T-helper 2 cell treated with Interferon-gamma antibody and Interleukin-4, amounts not matched to agents 100 ng/mL and 5 ng/mL, for 36 hours (primary cell): ENCODE measurements around the gene FARSA. TPM values are rescaled to one million over a fixed set of nuclear protein-coding genes. Genes with fewer than 3 reads are reported as not detected.
"Not testable (repeated sequence)": the region's sequence is repeated elsewhere in the genome, so short reads cannot be mapped to it uniquely, and the experiment has no call there.

Source experiments
- intact Hi-C: fragments of 100-400 bp; cut with micrococcal nuclease; formaldehyde crosslinking; loops from one replicate; pipeline ENCODE4 v1.15.1; 2023
- total RNA-seq: library from RNA; stranded (reverse); gene quantifications from 2 replicates; pipeline ENCODE4 v1.2.3, GENCODE V29; 2022

Gene FARSA
- total RNA-seq, 1 donor from 2014 or later, result 100 TPM

DNA sequence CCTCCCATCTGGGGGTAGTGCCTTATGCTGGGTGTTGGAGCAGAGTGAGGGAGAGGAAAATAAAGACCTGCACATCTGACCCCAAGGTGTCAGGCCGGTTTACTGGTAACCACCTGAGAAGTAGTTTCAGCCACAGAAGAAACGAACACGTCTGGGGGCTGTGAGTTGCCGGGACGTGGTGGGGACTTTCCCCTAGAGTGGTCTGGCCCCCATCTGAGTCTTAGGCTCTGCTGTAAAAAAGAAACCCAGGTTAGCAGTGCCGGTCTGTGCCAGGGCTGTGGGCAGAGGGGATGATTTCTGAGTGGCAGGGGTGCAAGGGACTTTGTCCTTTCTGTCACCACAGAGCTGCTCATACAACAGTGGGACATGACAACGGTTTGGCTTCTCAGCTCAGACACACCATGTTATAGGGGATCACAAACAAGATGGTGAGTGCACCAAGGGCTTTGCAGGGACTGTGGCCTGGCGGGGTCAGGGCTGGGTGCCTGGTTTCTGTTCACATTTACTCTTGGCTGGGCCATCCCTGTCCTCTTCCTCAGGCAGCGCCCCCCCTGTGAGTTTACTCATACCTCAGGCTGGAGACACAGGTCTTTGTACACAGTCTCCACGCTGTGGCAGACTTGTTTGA, 33.5 kb downstream of the FARSA start:
- intact Hi-C loops, result no loop called here

DNA sequence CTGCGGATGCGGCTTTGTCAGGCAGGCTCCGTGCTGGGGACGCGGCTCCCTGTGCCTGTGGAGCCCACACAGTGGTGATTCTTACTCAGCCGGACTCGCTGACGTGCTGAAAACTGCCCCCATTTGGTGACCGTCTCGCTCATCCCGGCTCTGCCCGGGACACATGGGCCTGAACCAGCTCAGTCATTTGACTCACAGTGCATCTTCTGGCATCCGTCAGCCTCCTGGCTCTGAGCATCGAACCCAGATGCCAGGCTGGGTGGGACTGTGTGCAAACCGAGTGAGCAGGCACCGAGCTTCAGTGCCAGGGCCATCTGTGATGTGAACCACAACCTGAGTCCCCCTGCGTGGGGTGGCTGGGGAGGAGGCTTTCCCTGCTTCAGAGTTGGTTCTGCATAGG, 37.1 kb downstream of the FARSA start:
- intact Hi-C loops, result no loop called here

DNA sequence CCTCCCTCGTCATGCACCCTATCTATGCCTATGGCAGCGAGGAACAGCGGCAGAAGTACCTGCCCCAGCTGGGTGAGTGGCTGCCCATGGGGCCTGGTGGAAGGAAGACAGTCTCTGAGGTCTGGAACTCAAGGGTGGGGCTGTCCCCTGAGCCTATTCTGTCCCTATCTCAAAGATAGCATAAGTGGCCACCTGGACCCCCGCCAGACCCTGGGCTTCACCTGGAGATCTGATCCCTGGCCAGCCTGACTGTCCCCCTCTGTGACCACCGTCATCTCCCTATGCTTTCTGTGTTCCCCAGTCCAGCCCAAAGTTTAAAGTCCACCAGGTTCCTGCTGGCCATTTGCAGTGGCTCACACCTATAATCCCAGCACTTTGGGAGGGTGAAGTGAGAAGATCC, 39.9 kb downstream of the FARSA start:
- intact Hi-C loops, result no loop called here

DNA sequence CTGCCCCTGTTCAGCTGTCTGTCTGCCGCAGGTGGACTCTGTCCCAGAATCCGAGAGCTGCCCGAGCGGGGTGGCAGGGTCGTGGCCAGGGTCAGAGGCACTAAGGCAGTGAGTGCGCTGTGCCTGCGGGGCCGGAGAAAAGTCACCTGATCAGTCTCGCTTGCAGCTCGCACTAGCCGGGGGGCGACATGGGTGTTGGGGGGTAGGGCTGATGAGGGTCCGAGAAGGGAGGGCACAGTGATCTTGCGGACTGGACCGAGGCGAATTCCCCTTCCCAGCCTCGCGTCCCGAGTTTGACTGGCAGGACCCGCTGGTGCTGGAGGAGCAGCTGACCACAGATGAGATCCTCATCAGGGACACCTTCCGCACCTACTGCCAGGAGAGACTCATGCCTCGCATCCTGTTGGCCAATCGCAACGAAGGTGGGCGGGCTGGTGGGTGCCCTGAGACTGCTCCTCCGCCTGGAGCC, 41.9 kb downstream of the FARSA start:
- intact Hi-C loops, result loop anchor here (1.0 kb wide), 2 partner anchors 28 to 47 kb away; partner anchors contain the start of genes CALR and SYCE2

DNA sequence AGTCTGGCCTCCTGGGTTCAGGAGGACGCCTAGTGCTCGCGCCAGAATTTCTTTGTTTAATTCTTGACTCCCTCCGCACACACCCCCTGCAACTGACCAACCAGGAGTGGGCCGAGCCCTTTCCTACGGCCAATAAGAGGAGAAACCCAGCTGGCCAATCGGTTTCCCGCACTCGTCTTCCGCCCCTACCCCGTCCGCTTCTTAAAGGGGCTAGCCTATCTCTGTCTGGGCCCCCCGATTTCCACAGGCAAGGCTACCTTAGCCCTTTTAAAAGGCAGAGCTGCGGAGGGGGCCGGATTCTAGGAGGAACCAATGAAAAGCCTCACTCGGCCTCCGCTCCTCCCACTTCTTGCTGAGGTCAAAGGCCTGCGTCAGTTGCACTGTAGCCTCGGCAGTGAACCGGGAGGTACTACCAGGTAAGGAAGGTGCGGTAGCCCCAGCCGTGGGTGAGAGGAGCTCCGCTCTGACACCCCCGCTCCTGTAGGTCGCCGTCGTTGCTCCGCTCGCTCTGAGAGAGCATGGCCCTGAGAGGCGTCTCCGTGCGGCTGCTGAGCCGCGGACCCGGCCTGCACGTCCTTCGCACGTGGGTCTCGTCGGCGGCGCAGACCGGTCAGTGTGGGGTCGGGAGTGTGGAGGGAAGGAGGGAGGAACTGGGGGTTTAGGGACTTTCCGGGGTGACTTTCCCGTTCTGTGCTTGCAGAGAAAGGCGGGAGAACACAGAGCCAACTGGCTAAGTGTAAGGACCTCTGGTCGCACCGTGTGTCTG, 42.5 kb downstream of the FARSA start, which contains the start of gene GCDH:
TSS of gene GCDH (plus strand) at position 374 of the 766 bp plus-strand sequence. CDS start at position 519, 145 bp downstream.
- intact Hi-C loops, result loop anchor here (1.0 kb wide), 2 partner anchors 28 to 47 kb away; partner anchors contain the start of genes CALR and SYCE2

DNA sequence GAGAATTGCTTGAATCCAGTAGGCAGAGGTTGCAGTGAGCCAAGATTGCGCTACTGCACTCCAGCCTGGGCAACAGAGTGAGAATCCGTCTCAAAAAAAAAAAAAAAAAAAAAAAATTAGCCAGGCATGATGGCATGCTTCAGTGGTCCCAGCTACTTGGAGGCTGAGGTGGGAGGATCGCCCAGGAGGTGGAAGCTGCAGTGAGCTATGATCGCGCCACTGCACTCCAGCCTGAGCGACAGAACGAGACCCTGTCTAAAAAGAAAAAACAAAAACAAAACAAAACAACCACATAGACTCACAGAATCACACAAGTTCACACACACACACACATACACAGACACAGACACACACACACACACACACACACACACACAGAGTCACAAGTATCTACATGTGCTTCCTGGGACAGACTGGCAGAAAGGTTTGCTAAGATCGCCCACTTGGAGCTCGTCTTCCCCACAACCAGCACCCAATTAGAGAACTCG, 43.2 kb downstream of the FARSA start:
- intact Hi-C loops, result not testable (repeated sequence)

DNA sequence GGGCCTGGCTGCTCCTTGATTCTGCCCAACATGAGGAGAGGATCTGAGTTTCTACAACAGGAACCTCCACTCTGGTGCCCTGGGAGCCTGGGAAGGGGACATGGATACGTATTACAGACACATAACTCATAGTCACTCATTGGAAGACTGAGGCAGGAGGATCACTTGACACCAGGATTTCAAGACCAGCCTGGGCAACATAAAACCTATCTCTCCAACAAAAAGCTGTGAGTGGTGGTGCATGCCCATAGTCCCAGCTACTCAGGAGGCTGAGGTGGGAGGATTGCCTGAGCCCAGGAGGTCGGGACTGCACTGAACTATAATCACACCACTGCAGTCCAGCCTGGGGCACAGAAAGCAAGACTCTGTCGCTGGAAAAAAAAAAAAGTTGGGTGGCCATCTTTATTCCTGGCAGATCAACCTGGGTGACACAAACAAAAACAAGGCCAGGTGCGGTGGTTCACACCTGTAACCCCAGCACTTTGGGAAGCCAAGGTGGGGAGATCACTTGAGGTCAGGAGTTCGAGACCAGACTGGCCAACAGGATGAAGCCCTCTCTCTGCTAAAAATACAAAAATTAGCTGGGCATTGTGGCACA, 45.4 kb downstream of the FARSA start:
- intact Hi-C loops, result no loop called here

DNA sequence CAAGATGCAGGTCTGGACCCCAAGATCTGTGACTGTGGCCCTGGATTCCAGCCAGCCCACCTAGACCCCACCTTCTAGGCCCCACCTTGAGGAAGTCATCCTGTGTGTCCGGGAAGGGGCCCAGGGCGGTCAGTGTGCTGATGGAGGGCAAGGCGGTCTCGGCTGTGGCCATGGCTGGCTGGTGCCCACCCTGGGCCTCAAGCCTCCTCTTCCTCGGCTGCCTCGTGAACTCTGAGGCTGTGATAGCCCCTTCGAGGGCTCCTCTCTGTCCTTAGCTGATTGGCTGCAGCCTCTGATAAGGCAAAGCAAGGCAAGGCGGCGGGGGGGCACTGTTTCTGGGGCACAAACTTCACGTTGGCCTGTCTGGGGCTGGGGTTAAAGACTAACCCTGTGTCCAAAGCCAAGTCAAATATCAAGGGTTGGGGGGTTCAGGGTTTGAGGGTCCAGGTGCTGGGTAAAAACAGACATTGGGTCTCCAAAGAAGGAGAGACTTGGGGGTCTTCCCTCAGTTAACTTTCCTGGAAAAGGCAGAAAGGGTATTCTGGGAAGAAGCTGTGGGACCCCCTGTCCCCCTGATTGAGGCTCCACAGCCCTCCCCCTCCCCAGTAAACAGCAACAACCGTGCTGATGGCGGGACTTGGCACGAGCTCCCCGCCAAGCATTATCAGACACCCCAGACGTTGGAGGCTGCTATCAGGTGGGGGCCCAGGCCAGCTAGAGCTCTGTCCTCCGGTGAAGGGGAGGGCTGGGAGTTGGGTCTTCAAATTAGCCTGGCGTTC, 46.4 kb downstream of the FARSA start, which contains the start of gene KLF1:
TSS of gene KLF1 (minus strand) at position 233 of the 779 bp plus-strand sequence. CDS start at position 172, 61 bp downstream.
- intact Hi-C loops, result no loop called here

DNA sequence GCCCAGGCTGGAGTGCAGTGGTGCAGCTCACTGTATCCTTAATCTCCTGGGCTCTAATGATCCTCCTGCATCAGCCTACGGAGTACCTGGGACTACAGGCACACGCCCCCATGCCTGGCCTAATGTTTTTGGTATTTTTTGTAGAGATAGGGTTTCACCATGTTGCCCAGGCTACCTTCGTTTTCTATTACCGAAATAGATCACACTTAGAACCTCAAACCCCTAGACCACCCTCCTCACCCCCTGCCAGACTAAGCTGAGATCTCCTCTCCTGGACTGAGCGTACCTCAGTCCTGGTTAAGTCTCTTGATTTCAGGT, 46.9 kb downstream of the FARSA start:
- intact Hi-C loops, result no loop called here

DNA sequence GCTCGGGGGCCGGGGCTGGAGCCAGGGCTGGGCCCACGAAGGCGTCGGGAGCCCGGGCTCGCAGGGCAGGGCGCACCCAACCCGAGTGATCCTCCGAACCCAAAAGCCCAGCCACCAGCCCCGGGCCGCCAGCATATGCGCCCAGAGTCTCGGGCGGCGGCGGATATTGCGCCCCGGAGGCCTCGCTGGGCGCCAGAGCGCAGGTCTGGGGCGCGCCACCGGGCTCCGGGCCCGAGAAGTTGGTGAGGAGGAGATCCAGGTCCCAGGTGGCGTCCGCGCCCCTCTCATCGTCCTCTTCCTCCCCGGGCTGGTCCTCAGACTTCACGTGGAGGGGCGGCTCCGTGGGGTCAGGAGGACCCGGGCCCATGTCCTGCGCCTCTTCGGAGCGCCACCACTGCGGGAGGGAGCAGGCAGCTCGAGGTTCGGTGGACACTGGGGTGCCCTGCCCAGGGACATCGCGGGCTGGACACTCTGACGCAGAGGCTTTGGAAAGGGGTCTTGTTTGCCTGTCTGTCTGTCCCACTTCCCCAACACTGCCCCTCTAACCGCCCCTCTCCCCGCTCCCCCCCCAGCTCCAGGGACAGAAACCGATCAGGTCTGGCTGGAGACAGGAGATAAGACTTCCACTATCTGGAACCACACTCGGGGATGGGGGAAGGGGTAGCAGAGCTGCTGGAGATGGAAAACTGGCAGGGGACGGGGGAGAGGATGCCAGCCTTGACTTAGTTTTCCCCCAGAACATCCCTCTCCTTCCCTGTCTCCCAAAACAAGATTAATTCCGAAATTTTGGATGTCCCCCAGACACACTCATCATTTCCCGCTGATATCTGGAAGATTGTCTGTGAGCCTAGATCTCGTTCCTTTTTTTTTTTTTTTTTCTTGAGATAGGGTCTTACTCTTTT, 47.5 kb downstream of the FARSA start:
- intact Hi-C loops, result loop anchor here (1.0 kb wide), 1 partner anchor 79 kb away; no protein-coding TSS in a partner anchor

DNA sequence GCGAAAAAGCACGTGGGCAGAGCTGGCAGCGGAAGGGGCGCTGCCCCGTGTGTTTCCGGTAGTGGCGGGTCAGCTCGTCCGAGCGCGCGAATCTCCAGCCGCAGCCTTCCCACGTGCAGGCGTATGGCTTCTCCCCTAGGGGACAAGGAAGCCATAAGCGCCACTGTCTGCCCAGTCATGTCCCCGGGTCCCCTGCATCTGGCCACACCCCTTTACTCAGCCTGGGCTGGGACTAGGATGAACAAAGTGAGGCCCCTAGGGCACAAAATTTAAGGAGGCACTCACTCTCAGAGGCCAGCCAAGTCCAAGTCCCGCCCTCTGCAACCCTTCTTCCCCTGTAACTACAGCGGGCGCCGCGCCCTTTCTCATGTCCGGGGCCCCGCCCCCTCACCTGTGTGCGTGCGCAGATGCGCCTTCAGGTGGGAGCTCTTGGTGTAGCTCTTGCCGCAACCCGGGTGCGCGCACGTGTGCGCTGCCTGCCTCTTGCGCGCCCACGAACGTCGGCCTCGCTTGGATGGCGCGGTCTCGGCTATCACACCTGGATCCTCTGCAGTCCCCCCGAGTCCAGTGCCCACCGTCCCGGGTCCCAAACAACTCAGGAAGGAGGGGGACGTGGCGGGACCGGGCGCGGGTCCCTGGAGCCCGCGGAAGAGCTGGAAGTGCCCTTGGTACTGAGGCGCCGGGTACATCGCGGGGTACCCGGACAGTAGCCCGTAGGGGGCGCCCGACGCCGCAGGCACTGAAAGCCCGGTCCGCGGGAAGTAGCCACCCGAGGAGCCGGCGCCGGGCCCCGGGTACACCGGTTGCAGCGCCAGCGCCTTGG, 48.4 kb downstream of the FARSA start:
- intact Hi-C loops, result loop anchor here (1.0 to 5.0 kb wide), 2 partner anchors 32 to 80 kb away; partner anchors contain the start of gene SYCE2

DNA sequence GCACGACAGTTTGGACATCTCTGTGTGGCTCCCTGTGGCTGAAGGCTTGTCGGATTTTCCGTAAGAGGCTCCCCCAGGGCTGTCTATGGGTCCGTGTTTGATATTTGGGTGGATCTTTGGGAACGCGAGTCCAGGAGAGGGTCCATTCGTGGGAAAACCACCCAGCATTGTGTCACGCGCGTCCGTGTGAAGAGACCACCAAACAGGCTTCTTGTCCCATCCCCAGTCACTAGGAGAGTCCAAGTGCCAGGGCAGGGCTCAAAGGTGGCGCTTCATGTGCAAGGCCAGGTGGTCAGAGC, 48.9 kb downstream of the FARSA start:
- intact Hi-C loops, result loop anchor here (5.0 kb wide), 1 partner anchor 33 kb away; the partner anchor contains the start of gene SYCE2

DNA sequence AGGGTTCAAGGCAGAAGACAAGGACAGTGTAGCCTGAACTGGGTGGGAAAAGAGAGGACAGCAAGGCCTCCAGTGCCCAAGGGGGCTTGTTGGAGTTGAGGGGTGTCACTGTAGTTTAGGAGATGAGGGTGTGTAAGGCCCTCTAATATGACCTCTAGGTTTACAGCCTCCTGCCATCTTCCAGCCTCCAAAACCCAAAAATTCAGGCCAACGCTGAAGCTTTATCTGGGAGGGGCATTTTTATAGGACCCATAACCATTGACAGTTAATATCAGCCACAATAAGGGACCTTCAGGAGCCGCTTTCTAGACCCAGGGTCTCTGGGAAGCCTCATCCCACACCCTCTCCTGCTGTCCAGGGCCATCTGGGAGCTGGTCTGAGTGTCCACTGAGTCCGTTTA, 49.3 kb downstream of the FARSA start:
- intact Hi-C loops, result loop anchor here (5.0 kb wide), 1 partner anchor 33 kb away; the partner anchor contains the start of gene SYCE2

DNA sequence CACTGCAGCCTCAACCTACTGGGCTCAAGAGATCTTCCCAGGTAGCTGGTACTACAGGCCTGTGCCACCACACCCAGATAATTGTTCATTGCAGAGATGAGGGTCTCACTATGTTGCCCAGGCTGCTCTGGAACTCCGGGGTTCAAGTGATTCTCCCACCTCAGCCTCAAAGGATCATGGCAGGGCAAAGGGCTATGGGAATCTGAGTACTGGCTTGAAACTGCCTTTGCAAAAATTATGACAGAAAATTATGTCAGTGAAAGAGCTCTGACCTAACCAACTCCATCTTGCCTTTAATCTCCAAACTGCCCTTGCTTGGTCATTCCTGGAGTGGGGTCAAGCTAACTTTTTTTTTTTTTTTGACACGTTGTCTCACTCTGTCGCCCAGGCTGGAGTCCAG, 50.9 kb downstream of the FARSA start:
- intact Hi-C loops, result loop anchor here (5.0 kb wide), 1 partner anchor 35 kb away; the partner anchor contains the start of gene SYCE2

DNA sequence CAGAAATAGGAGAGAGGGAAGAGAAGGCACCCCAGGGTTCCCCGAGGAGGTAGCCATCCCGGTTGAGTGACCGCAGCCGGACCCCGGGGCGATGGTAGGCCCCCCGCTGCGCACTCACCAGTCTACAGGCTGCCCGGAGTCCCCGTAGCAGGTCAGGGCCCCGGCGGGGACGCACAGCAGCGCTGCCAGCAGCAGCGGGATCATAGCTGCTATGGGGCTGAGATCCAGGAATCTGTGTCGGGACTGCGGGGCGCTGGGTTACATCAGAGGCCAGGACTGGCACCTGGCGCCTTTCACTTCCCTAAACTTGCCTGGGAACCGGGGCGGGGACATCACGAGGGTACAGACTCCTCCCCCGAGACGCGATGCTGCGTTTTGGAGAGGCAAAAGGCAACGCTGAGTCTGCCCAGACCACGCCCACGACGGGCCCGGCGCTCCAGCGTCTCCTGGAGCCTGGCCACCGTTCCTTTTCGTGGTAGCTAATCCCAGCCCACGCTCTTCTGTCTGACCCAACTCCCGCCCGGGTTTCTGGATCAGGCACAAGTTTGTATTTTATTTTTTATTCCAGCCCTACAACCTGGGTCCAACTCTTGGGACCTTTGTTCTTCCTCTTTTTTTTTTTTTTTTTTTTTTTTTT, 52.2 kb downstream of the FARSA start, which contains the start of gene DNASE2:
TSS of gene DNASE2 (minus strand) at position 278 of the 637 bp plus-strand sequence. CDS start at position 204, 74 bp downstream.
- intact Hi-C loops, result loop anchor here (5.0 kb wide), 1 partner anchor 36 kb away; the partner anchor contains the start of gene SYCE2

DNA sequence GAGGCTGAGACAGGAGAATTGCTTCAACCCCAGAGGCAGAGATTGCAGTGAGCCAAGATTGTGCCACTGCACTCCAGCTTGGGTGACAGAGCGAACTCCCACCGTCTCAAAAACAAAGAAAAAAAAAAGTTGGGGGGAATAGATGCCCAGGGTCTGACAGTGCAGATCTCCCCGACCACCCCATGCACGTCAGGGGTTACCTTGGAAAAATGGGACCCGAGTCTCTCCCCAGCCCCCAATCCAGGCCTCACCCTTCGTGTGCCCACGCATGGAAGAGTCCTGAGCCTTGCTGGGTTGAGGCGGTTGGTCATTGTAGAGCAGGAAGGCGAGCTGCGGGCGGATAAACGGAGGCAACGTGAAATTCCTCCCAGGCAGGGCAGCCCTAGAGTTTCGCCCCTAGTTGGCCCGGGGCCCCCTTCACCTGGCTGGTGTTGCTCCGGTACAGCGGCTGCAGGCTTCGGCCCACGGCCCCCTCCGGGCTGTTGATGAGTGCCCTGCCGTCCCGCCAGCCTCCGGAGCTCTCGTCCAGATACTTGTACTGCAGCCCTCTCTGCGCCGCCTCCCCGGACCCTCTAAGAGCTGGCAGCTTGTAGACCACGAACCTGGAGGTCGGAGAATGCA, 52.9 kb downstream of the FARSA start:
- intact Hi-C loops, result loop anchor here (5.0 kb wide), 1 partner anchor 37 kb away; the partner anchor contains the start of gene SYCE2

DNA sequence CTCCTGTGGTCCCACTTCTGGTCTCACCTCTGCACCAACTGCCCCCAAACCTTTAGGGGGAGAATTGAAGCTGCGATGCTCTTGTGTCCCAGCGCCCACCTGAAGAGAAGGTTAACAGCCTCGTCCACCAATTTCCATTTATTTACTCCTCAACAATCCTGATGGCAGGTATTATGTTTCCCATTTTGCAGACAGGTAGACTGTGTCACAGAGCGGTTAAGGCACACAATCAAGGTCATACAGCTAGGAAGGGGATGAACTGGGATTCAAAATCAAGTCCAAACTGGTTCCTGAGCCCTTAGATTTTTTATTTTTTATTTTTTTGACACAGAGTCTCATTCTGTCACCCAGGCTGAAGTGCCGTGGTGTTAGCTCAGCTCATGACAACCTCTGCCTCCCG, 58.4 kb downstream of the FARSA start:
- intact Hi-C loops, result no loop called here
